ENCODE data around the gene CORO6. TPM values are rescaled to one million over a fixed set of nuclear protein-coding genes. Genes with fewer than 3 reads are reported as not detected.

The CORO6 gene
- total RNA-seq, 4 donors from 2014 or later = 12.2 to 37.4 (median 13.9) TPM

- in situ Hi-C loops (cut with MboI; ENCODE audit: low pct_ligation_motif_present in 1 of 4, low pct_unique_long_range_greater_than_20kb in 1 of 4, low sequenced_read_pairs in 3 of 4) = no loop called here
- DNase-seq = no peak
Measured at GRCh38 chr17:29585080-29585751, 37.5 kb downstream of the CORO6 start.

GRCh38 chr17:29584452-29585079 is 38.1 kb downstream of the CORO6 start:
- intact Hi-C loops (cut with DNase I; ENCODE audit: low total_unique reads) = no loop called here
- in situ Hi-C loops (cut with MboI; ENCODE audit: low pct_ligation_motif_present in 1 of 4, low pct_unique_long_range_greater_than_20kb in 1 of 4, low sequenced_read_pairs in 3 of 4) = no loop called here

More at GRCh38 chr17:29585080-29585751, 37.5 kb downstream of the CORO6 start:
- Histone ChIP-seq H3K4me3 (no peak overlapping the region), H3K36me3 (no peaks in the 10 kb centered on the region), H3K9me3 (no peaks in the 10 kb centered on the region), H3K27ac (peak overlapping the region in 3 of 4 donors; percentile 11 to 50 (median 27)), H3K4me1 (peaks cover 14 to 29% (median 24%) of the 10 kb centered on the region in 4 donors), H3K27me3 (no peaks in the 10 kb centered on the region)
- TF ChIP-seq EP300 (IDR thresholded peaks at IDR 0.05; ENCODE audit: low read depth) (no peak), CTCF (IDR thresholded peaks at IDR 0.05) (no peak), POLR2A (IDR thresholded peaks at IDR 0.05) (no peak), POLR2AphosphoS5 (IDR thresholded peaks at IDR 0.05) (peak in 1 of 3 donors; percentile 10)
- 67% methylated on average over 8 of the region's 8 CpGs; no CpG with 5 or more reads in 1 of the 2 donors for WGBS, 2 donors (ENCODE audit: low coverage in 1 of 2)
- intact Hi-C loops (cut with DNase I; ENCODE audit: low total_unique reads) = no loop called here

GRCh38 chr17:29583324-29584248 is 39.1 kb downstream of the CORO6 start:
- WGBS, 2 donors (ENCODE audit: low coverage in 1 of 2) = 87% methylated on average over 14 of the region's 16 CpGs; no CpG with 5 or more reads in 1 of the 2 donors
- H3K27me3 ChIP-seq = no peaks in the 10 kb centered on the region
- peak overlapping the region in 1 of 4 donors; percentile 7 for H3K27ac ChIP-seq
- no peaks in the 10 kb centered on the region for H3K36me3 ChIP-seq
- no peak for TF ChIP-seq CTCF (IDR thresholded peaks at IDR 0.05)
- no peak for TF ChIP-seq POLR2AphosphoS5 (IDR thresholded peaks at IDR 0.05)
- H3K9me3 ChIP-seq = no peaks in the 10 kb centered on the region
- H3K4me3 ChIP-seq = no peak overlapping the region
- no peak for DNase-seq
- peaks cover 9 to 23% (median 17%) of the 10 kb centered on the region in 4 donors for H3K4me1 ChIP-seq
- in situ Hi-C loops (cut with MboI; ENCODE audit: low pct_ligation_motif_present in 1 of 4, low pct_unique_long_range_greater_than_20kb in 1 of 4, low sequenced_read_pairs in 3 of 4) (no loop called here), intact Hi-C loops (cut with DNase I; ENCODE audit: low total_unique reads) (no loop called here)

More at GRCh38 chr17:29584452-29585079, 38.1 kb downstream of the CORO6 start:
- Histone ChIP-seq H3K9me3 (no peaks in the 10 kb centered on the region), H3K4me3 (no peak overlapping the region), H3K4me1 (peaks cover 9 to 23% (median 18%) of the 10 kb centered on the region in 4 donors), H3K27ac (peak overlapping the region in 2 of 4 donors; percentile 7 to 27), H3K36me3 (no peaks in the 10 kb centered on the region), H3K27me3 (no peaks in the 10 kb centered on the region)
- 76 to 77% methylated on average over 5 to 12 of the region's 12 CpGs for WGBS, 2 donors (ENCODE audit: low coverage in 1 of 2)
- no peak for DNase-seq
- TF ChIP-seq EP300 (IDR thresholded peaks at IDR 0.05; ENCODE audit: low read depth) (no peak), CTCF (IDR thresholded peaks at IDR 0.05) (no peak), POLR2A (IDR thresholded peaks at IDR 0.05) (no peak), POLR2AphosphoS5 (IDR thresholded peaks at IDR 0.05) (no peak)

GRCh38 chr17:29582772-29583171 is 39.9 kb downstream of the CORO6 start:
- no peak overlapping the region for H3K4me3 ChIP-seq
- DNase-seq = no peak
- WGBS, 2 donors (ENCODE audit: low coverage in 1 of 2) = 92% methylated on average over 12 of the region's 13 CpGs; no CpG with 5 or more reads in 1 of the 2 donors
- no peaks in the 10 kb centered on the region for H3K9me3 ChIP-seq
- peaks cover 5 to 15% (median 11%) of the 10 kb centered on the region in 4 donors for H3K4me1 ChIP-seq
- no peak overlapping the region for H3K27ac ChIP-seq
- intact Hi-C loops (cut with DNase I; ENCODE audit: low total_unique reads) = no loop called here
- no peaks in the 10 kb centered on the region for H3K27me3 ChIP-seq
- TF ChIP-seq EP300 (IDR thresholded peaks at IDR 0.05; ENCODE audit: low read depth) (no peak), POLR2A (IDR thresholded peaks at IDR 0.05) (no peak), CTCF (IDR thresholded peaks at IDR 0.05) (no peak), POLR2AphosphoS5 (IDR thresholded peaks at IDR 0.05) (no peak)
- in situ Hi-C loops (cut with MboI; ENCODE audit: low pct_ligation_motif_present in 1 of 4, low pct_unique_long_range_greater_than_20kb in 1 of 4, low sequenced_read_pairs in 3 of 4) = no loop called here
- H3K36me3 ChIP-seq = no peaks in the 10 kb centered on the region

Measured in transverse colon (tissue), 4 donors.